B cell (primary cell): ENCODE measurements around the gene CRISPLD2. TPM values are rescaled to one million over a fixed set of nuclear protein-coding genes. Genes with fewer than 3 reads are reported as not detected.

Experiments
- ATAC-seq: fragments of 200-7000 bp; cut with Tn5 transposase; one replicate; pipeline ENCODE4 v1.10.0; 2021; ENCODE audit warnings: low read depth, mild to moderate bottlenecking, moderate number of reproducible peaks, moderate library complexity
- CTCF ChIA-PET: fragments of 350-600 bp; sonication (Branson Sonifier 250); formaldehyde crosslinking; loops from one replicate; lab custom pipeline; 2021; ENCODE audit warnings: antibody characterized with exemption, inconsistent platforms; lab: Charles Lee
- POLR2A ChIA-PET: fragments of 350-600 bp; sonication (Branson Sonifier 250); formaldehyde crosslinking; loops from one replicate; lab custom pipeline; 2021; ENCODE audit warnings: antibody characterized with exemption; lab: Charles Lee
- DNase-seq: peaks from one replicate; pipeline ENCODE4 v3.0.0; 2013
- H2AFZ ChIP-seq: 2 replicates; pipeline ENCODE4 v1.6.1; 2012; ENCODE audit warnings: mild to moderate bottlenecking, low read depth, low read length; ENCODE audit not compliant: insufficient read depth, poor library complexity, severe bottlenecking
- H3K27ac ChIP-seq, 2 donors: 1 replicate in 1 of 2; 2 replicates in 1 of 2; pipeline ENCODE4 v1.5.1; 2012 to 2013; ENCODE audit warnings: low read length in 2 of 2, mild to moderate bottlenecking in 2 of 2, moderate library complexity in 1 of 2
- H3K27me3 ChIP-seq, 4 experiments: fragments of 200-600 bp in 1 of 4; sonication (generic) in 1 of 4; replicated peaks in 1 of 4; 1 replicate in 2 of 4; 2 replicates in 2 of 4; pipeline versions ENCODE4 v1.6.1 to v1.7.0; 2013 to 2016; ENCODE audit warnings: low read length in 3 of 4, mild to moderate bottlenecking in 2 of 4, mixed read lengths in 1 of 4, moderate library complexity in 1 of 4; ENCODE audit not compliant: insufficient read depth in 4 of 4, control insufficient read depth in 3 of 4; ENCODE audit errors: control extremely low read depth in 1 of 4
- H3K36me3 ChIP-seq, 2 experiments: replicated peaks in 1 of 2; 1 replicate in 1 of 2; 2 replicates in 1 of 2; pipeline versions ENCODE4 v1.6.1 to v1.7.1; 2013; ENCODE audit warnings: low read length in 1 of 2; ENCODE audit not compliant: insufficient read depth in 2 of 2, control insufficient read depth in 1 of 2; ENCODE audit errors: control extremely low read depth in 1 of 2, extremely low read depth in 1 of 2
- H3K4me1 ChIP-seq, 2 donors: fragments of 200-600 bp in 1 of 2; sonication (generic) in 1 of 2; 1 replicate in 1 of 2; 2 replicates in 1 of 2; pipeline versions ENCODE4 v1.5.1 to v1.6.1; 2013 to 2017; ENCODE audit warnings: low read length in 2 of 2; ENCODE audit not compliant: control insufficient read depth in 2 of 2, insufficient read depth in 2 of 2
- H3K4me2 ChIP-seq: replicated peaks from 2 replicates; pipeline ENCODE3; 2012; ENCODE audit warnings: mild to moderate bottlenecking, low read depth, low read length; ENCODE audit not compliant: poor library complexity, severe bottlenecking
- H3K4me3 ChIP-seq, 5 experiments: fragments of 200-600 bp in 1 of 5; sonication (generic) in 1 of 5; 1 replicate in 3 of 5; 2 replicates in 2 of 5; pipeline versions ENCODE4 v1.5.1 to v1.7.0; 2011 to 2016; ENCODE audit warnings: low read length in 4 of 5, mild to moderate bottlenecking in 4 of 5, low read depth in 2 of 5, control low read depth in 1 of 5, moderate library complexity in 1 of 5; ENCODE audit not compliant: insufficient read depth in 1 of 5; ENCODE audit errors: control extremely low read depth in 1 of 5, extremely low read depth in 1 of 5
- H3K79me2 ChIP-seq: fragments of 200-600 bp; sonication (generic); one replicate; pipeline ENCODE4 v1.6.0; 2016; ENCODE audit warnings: low read length; ENCODE audit not compliant: control insufficient read depth, insufficient read depth
- H3K9ac ChIP-seq: fragments of 200-600 bp; sonication (generic); 2 replicates; pipeline ENCODE4 v1.6.1; 2017; ENCODE audit warnings: mild to moderate bottlenecking, low read length, moderate library complexity
- H3K9me3 ChIP-seq, 3 donors: one replicate each; pipeline versions ENCODE4 v1.6.1 to v1.7.1; 2013; ENCODE audit warnings: low read length in 2 of 3; ENCODE audit not compliant: control insufficient read depth in 2 of 3, insufficient read depth in 1 of 3; ENCODE audit errors: control extremely low read depth in 1 of 3
- H4K20me1 ChIP-seq: 2 replicates; pipeline ENCODE4 v1.6.0; 2012; ENCODE audit warnings: mild to moderate bottlenecking, low read length; ENCODE audit not compliant: insufficient read depth, control insufficient read depth, poor library complexity, severe bottlenecking
- H3K27ac Mint-ChIP-seq: one replicate; pipeline ENCODE4 v1.8.0; 2021; ENCODE audit warnings: mixed read lengths
- H3K27me3 Mint-ChIP-seq: one replicate; pipeline ENCODE4 v1.8.0; 2021; ENCODE audit warnings: mixed read lengths
- H3K4me1 Mint-ChIP-seq: one replicate; pipeline ENCODE4 v1.8.0; 2021; ENCODE audit warnings: mixed read lengths
- H3K4me3 Mint-ChIP-seq: one replicate; pipeline ENCODE4 v1.8.0; 2021; ENCODE audit warnings: mixed read lengths
- H3K9me3 Mint-ChIP-seq: one replicate; pipeline ENCODE4 v1.8.0; 2022; ENCODE audit warnings: mixed read lengths; ENCODE audit not compliant: insufficient read depth
- EZH2 ChIP-seq: IDR thresholded peaks from 2 replicates; pipeline ENCODE4 v1.6.1; 2012; ENCODE audit warnings: borderline replicate concordance, low read depth, mild to moderate bottlenecking, moderate library complexity, low read length; ENCODE audit not compliant: insufficient read depth, poor library complexity, severe bottlenecking
- WGBS: methylation state at CpG from one replicate; pipeline ENCODE4 v1.1.5; 2013; ENCODE audit warnings: missing lambda C conversion rate; ENCODE audit not compliant: insufficient coverage; 5-methylcytosine and 5-hydroxymethylcytosine counted together
- intact Hi-C: fragments of 100-400 bp; cut with micrococcal nuclease; formaldehyde crosslinking; loops from one replicate; pipeline ENCODE4 v1.10.0; 2022
- polyA plus RNA-seq: library from polyadenylated mRNA; depleted of rRNA; stranded (reverse); fragments of >200 nt; gene quantifications from 2 replicates; pipeline ENCODE4 v1.2.3, GENCODE V29; 2012
- total RNA-seq, 2 donors: library from RNA; stranded (reverse); fragments of 120-200 nt in 1 of 2; gene quantifications; 1 replicate in 1 of 2; 2 replicates in 1 of 2; pipeline versions ENCODE4 v1.2.3 to v1.2.4, GENCODE V29; 2013 to 2022
- TF ChIP-seq, protein P1 (sequence below): fragments of 200-600 bp; IDR thresholded peaks from one replicate; pipeline ENCODE4 v1.8.0; 2022; ENCODE audit warnings: antibody characterized with exemption, mild to moderate bottlenecking

CRISPLD2 gene
- total and polyA plus RNA-seq, 2 donors (not counting 1 experiment from before 2014, with no cell fraction given) = 0.25 to 0.37 TPM

DNA sequence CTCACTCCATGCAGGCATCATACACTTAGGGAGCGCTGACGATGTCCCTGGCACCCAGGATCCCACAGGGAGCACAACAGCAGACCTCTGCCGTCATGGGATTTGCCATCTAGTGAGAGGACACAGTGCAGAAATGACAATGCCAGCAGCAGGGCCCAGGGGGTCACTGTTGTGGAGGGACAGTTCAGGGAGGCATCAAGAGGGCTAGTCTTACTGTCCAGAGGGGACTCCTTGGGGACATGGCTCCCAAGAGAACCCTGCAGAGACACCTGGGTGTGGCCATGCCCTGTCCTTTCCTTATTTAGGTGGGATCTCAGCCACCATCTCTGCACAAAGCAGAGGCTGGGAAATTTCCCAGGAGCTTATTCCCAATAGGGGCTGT lies 73.7 kb downstream of the CRISPLD2 start:
- CTCF ChIA-PET = no interaction called here
- ATAC-seq (no peak), DNase-seq (no peak)
- H3K79me2 ChIP-seq = no peaks in the 10 kb centered on the region
- Mint-ChIP-seq H3K4me3 (no peak overlapping the region), H3K27ac (no peak overlapping the region), H3K9me3 (peaks cover 5% of the 10 kb centered on the region), H3K4me1 (no peaks in the 10 kb centered on the region), H3K27me3 (peaks cover 15% of the 10 kb centered on the region)
- WGBS = 97% methylated on average over 3 of the region's 3 CpGs
- H3K4me1 ChIP-seq = no peaks in the 10 kb centered on the region
- intact Hi-C loops = no loop called here
- no peak overlapping the region for H2AFZ ChIP-seq
- no peak overlapping the region for H3K9ac ChIP-seq
- peaks cover 0 to 10% (median 0%) of the 10 kb centered on the region in 3 donors for H3K9me3 ChIP-seq
- no peak overlapping the region for H3K4me2 ChIP-seq
- no peak overlapping the region for H3K27ac ChIP-seq
- H3K36me3 ChIP-seq = no peaks in the 10 kb centered on the region
- no peak for TF ChIP-seq EZH2
- TF ChIP-seq, protein P1, sequence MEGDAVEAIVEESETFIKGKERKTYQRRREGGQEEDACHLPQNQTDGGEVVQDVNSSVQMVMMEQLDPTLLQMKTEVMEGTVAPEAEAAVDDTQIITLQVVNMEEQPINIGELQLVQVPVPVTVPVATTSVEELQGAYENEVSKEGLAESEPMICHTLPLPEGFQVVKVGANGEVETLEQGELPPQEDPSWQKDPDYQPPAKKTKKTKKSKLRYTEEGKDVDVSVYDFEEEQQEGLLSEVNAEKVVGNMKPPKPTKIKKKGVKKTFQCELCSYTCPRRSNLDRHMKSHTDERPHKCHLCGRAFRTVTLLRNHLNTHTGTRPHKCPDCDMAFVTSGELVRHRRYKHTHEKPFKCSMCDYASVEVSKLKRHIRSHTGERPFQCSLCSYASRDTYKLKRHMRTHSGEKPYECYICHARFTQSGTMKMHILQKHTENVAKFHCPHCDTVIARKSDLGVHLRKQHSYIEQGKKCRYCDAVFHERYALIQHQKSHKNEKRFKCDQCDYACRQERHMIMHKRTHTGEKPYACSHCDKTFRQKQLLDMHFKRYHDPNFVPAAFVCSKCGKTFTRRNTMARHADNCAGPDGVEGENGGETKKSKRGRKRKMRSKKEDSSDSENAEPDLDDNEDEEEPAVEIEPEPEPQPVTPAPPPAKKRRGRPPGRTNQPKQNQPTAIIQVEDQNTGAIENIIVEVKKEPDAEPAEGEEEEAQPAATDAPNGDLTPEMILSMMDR = no peak
- H3K27me3 ChIP-seq = peaks cover 0 to 4% (median 0%) of the 10 kb centered on the region in 4 experiments
- POLR2A ChIA-PET = no interaction called here
- no peaks in the 10 kb centered on the region for H4K20me1 ChIP-seq
- H3K4me3 ChIP-seq = no peak overlapping the region

DNA sequence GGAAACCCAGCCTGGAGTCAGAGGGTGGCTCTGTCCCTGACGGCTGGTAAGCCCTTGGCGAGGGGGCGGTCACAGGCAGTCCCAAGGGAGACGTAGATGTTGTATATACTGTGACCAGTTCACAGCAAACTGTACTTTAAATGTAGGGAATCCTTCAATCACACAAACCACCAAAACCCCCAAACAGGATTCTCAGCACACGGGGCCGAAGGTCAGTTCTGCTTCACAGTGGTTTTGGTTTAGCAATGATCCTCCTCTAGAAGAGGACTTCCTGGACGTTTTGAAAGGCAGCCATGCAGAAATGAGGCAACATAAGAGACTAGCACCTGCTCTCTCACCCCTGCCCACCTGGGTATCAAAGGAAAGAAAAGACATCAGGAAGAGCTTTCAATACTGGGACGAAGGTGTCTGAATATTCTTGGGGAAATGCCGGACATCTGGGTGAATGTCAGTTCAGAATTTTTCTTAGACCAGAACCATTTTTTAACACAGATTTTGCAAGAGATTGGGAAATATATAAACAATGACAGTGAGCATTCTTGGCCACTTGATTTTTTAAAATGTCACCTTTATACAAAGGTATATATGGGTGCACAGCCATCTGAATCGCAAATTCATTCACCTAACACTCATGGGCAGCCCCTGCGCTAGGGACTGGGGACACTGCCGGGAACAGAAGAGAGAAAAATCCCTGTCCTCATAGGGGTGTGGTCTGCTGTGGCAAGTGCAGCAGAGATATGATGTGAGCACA lies 74.2 kb downstream of the CRISPLD2 start:
- no peak overlapping the region for H3K9ac ChIP-seq
- ChIA-PET POLR2A (no interaction called here), CTCF (no interaction called here)

More for the DNA sequence above, 74.2 kb downstream of the CRISPLD2 start:
- no peak overlapping the region for H3K27ac ChIP-seq
- Mint-ChIP-seq H3K27ac (no peak overlapping the region), H3K4me3 (no peak overlapping the region), H3K27me3 (peaks cover 10% of the 10 kb centered on the region), H3K9me3 (peaks cover 5% of the 10 kb centered on the region), H3K4me1 (no peaks in the 10 kb centered on the region)
- no peak overlapping the region for H2AFZ ChIP-seq
- no peak overlapping the region for H3K4me3 ChIP-seq
- ATAC-seq (no peak), DNase-seq (no peak)
- no peak overlapping the region for H3K4me2 ChIP-seq
- H3K27me3 ChIP-seq = peaks cover 0 to 4% (median 0%) of the 10 kb centered on the region in 4 experiments
- WGBS = 49% methylated on average over 5 of the region's 12 CpGs
- TF ChIP-seq, protein P1 = no peak
- TF ChIP-seq EZH2 = no peak
- H3K79me2 ChIP-seq = no peaks in the 10 kb centered on the region
- no peaks in the 10 kb centered on the region for H3K4me1 ChIP-seq
- no peaks in the 10 kb centered on the region for H4K20me1 ChIP-seq
- intact Hi-C loops = no loop called here
- H3K9me3 ChIP-seq = peaks cover 0 to 14% (median 0%) of the 10 kb centered on the region in 3 donors
- no peaks in the 10 kb centered on the region for H3K36me3 ChIP-seq
